LHCN-M2 (cell line): ENCODE data around the gene CNN2. TPM values are rescaled to one million over a fixed set of nuclear protein-coding genes. Genes with fewer than 3 reads are reported as not detected.
A peak's percentile ranks its signal among the peaks of the same experiment; 100 is the strongest.

Experiments used
- DNase-seq: peaks from one replicate; pipeline ENCODE4 v3.0.0-alpha.2; 2012; ENCODE audit warnings: low read depth
- polyA plus RNA-seq: library from polyadenylated mRNA; unstranded; fragments of >200 nt; gene quantifications from one replicate; pipeline ENCODE4 v1.2.1, GENCODE V29; 2012; ENCODE audit warnings: missing spikeins
- total RNA-seq: library from RNA; depleted of rRNA; stranded (reverse); fragments of >200 nt; gene quantifications from 2 replicates; pipeline ENCODE4 v1.2.3, GENCODE V29; 2014; rRNA removed

CNN2 gene
- total RNA-seq: 130 and 145 TPM in 2 replicates
- 435 TPM for polyA plus RNA-seq

GRCh38 chr19:1025960-1026782 lies at the start of gene CNN2:
Gene CNN2, plus strand, starts transcription at chr19:1026608. Its CDS starts 54 bp downstream, at chr19:1026662.
- peak; percentile 59 for DNase-seq

GRCh38 chr19:977058-977464 lies 49.3 kb upstream of the CNN2 start:
- DNase-seq: no peak

GRCh38 chr19:979318-979741 lies 47.1 kb upstream of the CNN2 start:
- no peak for DNase-seq

GRCh38 chr19:980133-980998 lies 46.0 kb upstream of the CNN2 start:
- DNase-seq: no peak

GRCh38 chr19:982567-983170 lies 43.7 kb upstream of the CNN2 start:
- DNase-seq: no peak

GRCh38 chr19:984165-984967 lies 42.0 kb upstream of the CNN2 start, which contains the start of gene WDR18:
Gene WDR18, plus strand, starts transcription at chr19:984345. Its CDS starts 9 bp downstream, at chr19:984354.
- peak; percentile 83 for DNase-seq

- DNase-seq: no peak
Observed at GRCh38 chr19:986083-986482, 40.3 kb upstream of the CNN2 start.

GRCh38 chr19:988081-988480 lies 38.3 kb upstream of the CNN2 start:
- no peak for DNase-seq

- DNase-seq: no peak
Observed at GRCh38 chr19:988510-988909, 37.9 kb upstream of the CNN2 start.

GRCh38 chr19:989381-990081 lies 36.9 kb upstream of the CNN2 start:
- no peak for DNase-seq

GRCh38 chr19:990119-990571 lies 36.3 kb upstream of the CNN2 start:
- no peak for DNase-seq

GRCh38 chr19:990746-991145 lies 35.7 kb upstream of the CNN2 start:
- no peak for DNase-seq

GRCh38 chr19:991174-991931 lies 35.1 kb upstream of the CNN2 start:
- DNase-seq: peak; percentile 39

- DNase-seq: no peak
Observed at GRCh38 chr19:991932-992669, 34.3 kb upstream of the CNN2 start.

- DNase-seq: no peak
Observed at GRCh38 chr19:992670-993055, 33.7 kb upstream of the CNN2 start.

GRCh38 chr19:993361-993830 lies 33.0 kb upstream of the CNN2 start:
- no peak for DNase-seq

- DNase-seq: no peak
Observed at GRCh38 chr19:993831-994393, 32.5 kb upstream of the CNN2 start.

GRCh38 chr19:994516-994915 lies 31.9 kb upstream of the CNN2 start:
- no peak for DNase-seq
